ENCODE results near the gene ST7L. TPM values are rescaled to one million over a fixed set of nuclear protein-coding genes. Genes with fewer than 3 reads are reported as not detected.
A peak's percentile ranks its signal among the peaks of the same experiment; 100 is the strongest.

The ST7L gene
- polyA plus RNA-seq, 1 donor from 2014 or later = 7.5 TPM

DNA sequence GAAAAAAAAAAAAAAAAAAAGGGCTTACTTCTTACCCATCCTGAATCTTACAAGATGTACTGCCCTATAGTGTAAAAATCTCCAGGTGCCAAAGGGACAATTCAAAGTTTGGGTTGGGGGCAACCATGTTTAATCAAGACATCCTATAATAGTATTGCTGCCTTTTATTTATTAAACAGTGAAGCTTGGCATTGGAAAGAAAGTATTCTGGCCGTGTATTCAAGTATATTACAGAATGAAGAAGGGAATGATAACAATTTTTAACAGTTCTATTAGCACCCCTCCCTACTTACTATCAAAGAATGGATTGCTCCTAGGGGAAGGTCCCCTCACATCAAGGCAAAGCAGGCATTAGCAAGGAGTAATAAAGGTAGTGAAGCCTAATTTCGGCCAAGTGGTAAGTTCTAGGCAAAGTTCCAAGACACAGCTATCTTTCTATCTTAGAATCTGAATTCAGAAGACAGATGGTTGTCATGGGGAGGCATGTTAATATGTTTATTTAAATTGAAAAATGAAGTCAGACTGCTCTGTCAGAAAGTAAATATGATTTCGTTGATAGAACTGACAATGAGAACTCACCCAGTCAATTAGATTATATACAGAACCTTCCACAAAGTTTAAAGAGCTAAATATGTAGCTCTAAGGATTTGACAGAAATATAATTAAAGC is 24.6 kb downstream of the ST7L start:
- H3K4me1 Mint-ChIP-seq = no peaks in the 10 kb centered on the region
- no peak overlapping the region for H3K4me3 Mint-ChIP-seq
- H3K9me3 Mint-ChIP-seq = peaks cover 0 to 8% (median 3%) of the 10 kb centered on the region in 3 donors
- H3K36me3 Mint-ChIP-seq = peaks cover 12% of the 10 kb centered on the region
- H3K27me3 Mint-ChIP-seq = no peaks in the 10 kb centered on the region
- H3K27ac Mint-ChIP-seq = no peak overlapping the region

GRCh38 chr1:112589766-112590165 is 29.2 kb downstream of the ST7L start:
- H3K36me3 Mint-ChIP-seq = peaks cover 23% of the 10 kb centered on the region
- no peak overlapping the region for H3K4me3 Mint-ChIP-seq
- H3K9me3 Mint-ChIP-seq = peaks cover 3 to 13% (median 3%) of the 10 kb centered on the region in 3 donors
- no peak overlapping the region for H3K27ac Mint-ChIP-seq
- no peaks in the 10 kb centered on the region for H3K27me3 Mint-ChIP-seq
- no peaks in the 10 kb centered on the region for H3K4me1 Mint-ChIP-seq

DNA sequence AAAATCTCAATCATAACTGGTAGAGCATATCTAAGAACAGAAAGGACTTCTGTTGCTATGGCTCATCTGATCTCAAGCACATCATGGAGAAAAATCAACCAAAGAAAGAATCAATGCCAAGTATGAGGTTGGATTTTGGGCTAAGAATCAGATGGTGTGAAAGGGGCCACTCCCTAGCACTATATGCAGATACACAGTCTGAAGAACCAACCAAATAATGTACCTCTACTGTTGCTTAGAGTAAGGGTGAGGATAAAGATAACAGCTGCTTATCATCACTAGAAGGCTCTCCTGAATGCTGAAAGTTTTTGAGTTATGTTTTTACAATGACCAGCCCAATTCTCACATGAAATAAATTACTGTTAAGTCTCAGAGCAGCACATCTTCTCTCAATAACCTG is 35.6 kb downstream of the ST7L start:
- Mint-ChIP-seq H3K9me3 (peaks cover 0 to 3% (median 0%) of the 10 kb centered on the region in 3 donors), H3K36me3 (peaks cover 10% of the 10 kb centered on the region), H3K27ac (no peak overlapping the region), H3K27me3 (no peaks in the 10 kb centered on the region), H3K4me1 (no peaks in the 10 kb centered on the region), H3K4me3 (no peak overlapping the region)

GRCh38 chr1:112581586-112582192 is 37.3 kb downstream of the ST7L start:
- Mint-ChIP-seq H3K4me1 (no peaks in the 10 kb centered on the region), H3K9me3 (no peaks in the 10 kb centered on the region), H3K36me3 (peaks cover under 1% of the 10 kb centered on the region), H3K4me3 (no peak overlapping the region), H3K27ac (no peak overlapping the region), H3K27me3 (no peaks in the 10 kb centered on the region)

DNA sequence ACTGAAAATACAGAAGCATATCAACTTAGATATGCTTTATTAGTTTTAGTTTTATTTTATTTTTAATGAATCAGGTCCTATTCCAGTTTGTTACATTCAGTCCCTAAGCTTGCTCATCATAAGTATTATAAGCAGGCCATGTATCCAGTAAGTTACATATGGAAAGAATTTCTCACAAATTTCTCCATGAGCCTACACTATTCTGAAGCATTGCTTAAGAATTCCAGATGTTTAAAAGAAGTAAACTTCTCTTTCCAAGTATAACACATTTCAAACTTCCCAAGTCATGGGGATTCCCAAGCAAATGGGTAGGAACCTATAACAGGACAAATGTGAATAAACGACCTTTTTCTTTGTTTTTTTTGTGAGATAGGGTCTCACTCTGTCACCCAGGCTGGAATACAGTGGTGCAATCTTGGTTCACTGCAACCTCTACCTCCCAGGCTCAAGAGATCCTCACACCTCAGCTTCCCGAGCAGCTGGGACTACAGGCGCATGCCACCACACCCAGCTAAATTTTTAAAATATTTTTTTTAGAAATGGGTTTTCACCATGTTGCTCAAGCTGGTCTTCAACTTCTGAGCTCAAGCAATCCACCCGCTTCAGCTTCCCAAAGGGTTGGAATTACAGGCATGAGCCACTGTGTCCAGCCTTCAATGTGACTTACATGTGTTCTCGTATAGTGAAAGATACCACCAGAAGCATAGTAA is 39.0 kb downstream of the ST7L start:
- Mint-ChIP-seq H3K27me3 (no peaks in the 10 kb centered on the region), H3K27ac (no peak overlapping the region)

GRCh38 chr1:112576240-112576639 is 42.7 kb downstream of the ST7L start:
- Mint-ChIP-seq H3K4me3 (no peak overlapping the region), H3K36me3 (peaks cover 13% of the 10 kb centered on the region), H3K27ac (no peak overlapping the region), H3K27me3 (no peaks in the 10 kb centered on the region), H3K9me3 (peaks cover 0 to 2% (median 0%) of the 10 kb centered on the region in 3 donors), H3K4me1 (no peaks in the 10 kb centered on the region)

More for the DNA sequence above, 39.0 kb downstream of the ST7L start:
- Mint-ChIP-seq H3K4me3 (no peak overlapping the region), H3K36me3 (peaks cover under 1% of the 10 kb centered on the region), H3K9me3 (peaks cover 0 to 2% (median 0%) of the 10 kb centered on the region in 3 donors), H3K4me1 (no peaks in the 10 kb centered on the region)

DNA sequence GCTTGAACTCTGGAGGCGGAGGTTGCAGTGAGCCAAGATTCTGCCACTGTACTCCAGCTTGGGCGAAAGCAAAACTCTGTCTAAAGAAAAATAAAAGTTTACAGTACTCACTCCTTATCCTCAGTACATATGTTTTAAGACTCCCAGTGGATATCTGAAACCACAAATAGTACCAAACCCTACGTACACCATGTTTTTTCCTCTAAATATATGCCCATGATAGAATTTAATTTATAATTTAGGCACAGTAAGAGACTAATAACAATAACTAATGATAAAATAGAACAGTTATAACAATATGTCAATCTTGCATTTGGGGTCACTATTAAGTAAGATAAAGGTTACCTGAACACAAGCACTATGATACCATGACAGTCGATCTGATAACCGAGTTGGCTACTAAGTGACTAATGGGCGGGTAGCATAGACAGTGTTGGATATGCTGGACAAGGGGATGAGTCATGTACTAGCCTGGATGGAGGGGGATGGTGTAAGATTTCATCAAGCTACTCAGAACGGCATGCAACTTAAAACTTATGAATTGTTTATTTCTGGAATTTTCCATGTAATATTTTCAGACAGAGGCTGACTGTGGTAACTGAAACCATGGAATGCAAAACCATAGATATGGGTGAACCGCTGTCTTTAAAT is 43.7 kb downstream of the ST7L start:
- Mint-ChIP-seq H3K4me3 (no peak overlapping the region), H3K36me3 (peaks cover 16% of the 10 kb centered on the region), H3K27me3 (no peaks in the 10 kb centered on the region), H3K27ac (no peak overlapping the region), H3K4me1 (no peaks in the 10 kb centered on the region), H3K9me3 (peaks cover 0 to 2% (median 0%) of the 10 kb centered on the region in 3 donors)

DNA sequence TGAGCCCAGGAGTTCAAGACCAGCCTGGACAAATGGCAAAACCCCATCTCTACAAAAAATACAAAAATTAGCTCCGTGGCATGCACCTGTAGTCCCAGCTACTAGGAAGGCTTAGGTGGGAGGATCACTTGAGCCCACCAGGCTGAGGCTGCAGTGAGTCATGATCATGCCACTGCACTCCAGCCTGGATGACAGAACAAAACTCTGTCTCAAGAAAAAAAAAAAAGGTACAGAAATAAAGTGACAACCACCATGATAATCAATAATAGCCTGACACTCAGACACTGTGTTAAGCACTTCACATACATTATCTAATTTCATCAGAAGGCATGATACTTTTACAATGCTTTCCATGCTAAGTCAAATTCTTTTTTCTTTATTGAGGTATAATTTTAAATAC is 53.1 kb downstream of the ST7L start:
- H3K36me3 Mint-ChIP-seq = peaks cover 22% of the 10 kb centered on the region
- H3K27me3 Mint-ChIP-seq = no peaks in the 10 kb centered on the region
- H3K27ac Mint-ChIP-seq = peak overlapping the region in 1 of 3 donors; percentile 57
- H3K4me3 Mint-ChIP-seq = no peak overlapping the region
- H3K9me3 Mint-ChIP-seq = peaks cover 0 to 3% (median 2%) of the 10 kb centered on the region in 3 donors
- H3K4me1 Mint-ChIP-seq = no peaks in the 10 kb centered on the region

DNA sequence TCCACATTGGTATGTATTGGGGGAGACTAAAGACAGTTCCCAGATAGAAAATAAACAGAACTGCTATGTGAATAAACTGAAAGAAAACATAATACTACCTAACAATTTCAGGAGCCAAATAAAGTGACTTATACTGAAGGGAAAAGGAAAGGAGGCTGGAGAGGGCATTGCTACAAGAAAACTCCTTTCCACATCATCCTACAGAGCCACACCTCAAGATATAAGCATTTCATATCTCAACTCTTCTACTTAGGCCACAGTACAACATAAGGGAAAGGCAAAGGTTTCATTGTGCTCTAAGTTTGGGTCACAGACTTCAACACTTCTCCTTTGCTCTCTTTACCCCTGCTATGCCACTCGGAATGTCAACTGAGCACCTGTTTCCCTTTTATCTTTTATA is 54.9 kb downstream of the ST7L start:
- Mint-ChIP-seq H3K4me3 (no peak overlapping the region), H3K9me3 (peaks cover 0 to 3% (median 2%) of the 10 kb centered on the region in 3 donors), H3K4me1 (no peaks in the 10 kb centered on the region), H3K27me3 (no peaks in the 10 kb centered on the region), H3K36me3 (peaks cover 16% of the 10 kb centered on the region), H3K27ac (no peak overlapping the region)

DNA sequence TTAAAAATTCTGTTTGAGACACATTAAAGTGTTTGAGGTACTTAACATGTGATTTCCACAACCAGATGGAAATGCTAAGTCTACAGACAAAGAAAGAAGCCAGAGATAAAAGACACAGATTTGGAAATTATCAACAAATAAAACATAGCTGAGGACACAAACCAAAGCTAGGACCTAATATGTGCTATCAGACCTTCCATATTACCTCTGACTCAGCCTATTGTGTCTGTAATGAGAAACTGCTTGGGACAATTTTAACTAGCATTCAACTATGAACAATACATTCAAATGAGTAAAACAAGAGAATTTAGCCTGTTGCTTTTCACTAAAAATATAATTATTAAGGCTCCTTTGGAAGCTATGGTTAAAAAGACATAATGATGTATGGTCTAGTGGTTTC is 55.6 kb downstream of the ST7L start:
- Mint-ChIP-seq H3K4me3 (no peak overlapping the region), H3K27me3 (no peaks in the 10 kb centered on the region), H3K27ac (no peak overlapping the region), H3K4me1 (no peaks in the 10 kb centered on the region), H3K36me3 (peaks cover 15% of the 10 kb centered on the region), H3K9me3 (peaks cover 0 to 3% (median 2%) of the 10 kb centered on the region in 3 donors)

DNA sequence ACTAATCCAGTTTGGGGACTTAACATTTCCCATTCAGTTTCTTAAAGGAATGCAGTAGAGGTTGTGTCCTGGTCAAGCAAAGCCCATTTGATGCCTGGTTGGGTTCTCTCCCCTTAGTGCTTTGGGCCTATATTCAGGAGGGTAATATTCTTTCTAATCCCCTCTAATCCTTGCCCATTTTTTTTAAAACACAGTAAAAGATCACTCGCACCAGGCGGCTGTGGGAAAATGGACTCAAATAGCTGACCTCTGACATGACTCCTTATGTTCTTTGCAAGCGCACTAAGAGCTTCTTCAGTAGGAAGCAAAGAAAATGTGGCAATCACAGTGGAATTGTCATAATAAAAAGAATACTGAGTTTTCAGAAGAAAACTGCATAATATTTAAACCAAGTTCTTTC is 60.3 kb downstream of the ST7L start:
- H3K4me3 Mint-ChIP-seq = no peak overlapping the region
- no peaks in the 10 kb centered on the region for H3K27me3 Mint-ChIP-seq
- no peaks in the 10 kb centered on the region for H3K4me1 Mint-ChIP-seq
- peaks cover 17% of the 10 kb centered on the region for H3K36me3 Mint-ChIP-seq
- no peak overlapping the region for H3K27ac Mint-ChIP-seq
- H3K9me3 Mint-ChIP-seq = no peaks in the 10 kb centered on the region

DNA sequence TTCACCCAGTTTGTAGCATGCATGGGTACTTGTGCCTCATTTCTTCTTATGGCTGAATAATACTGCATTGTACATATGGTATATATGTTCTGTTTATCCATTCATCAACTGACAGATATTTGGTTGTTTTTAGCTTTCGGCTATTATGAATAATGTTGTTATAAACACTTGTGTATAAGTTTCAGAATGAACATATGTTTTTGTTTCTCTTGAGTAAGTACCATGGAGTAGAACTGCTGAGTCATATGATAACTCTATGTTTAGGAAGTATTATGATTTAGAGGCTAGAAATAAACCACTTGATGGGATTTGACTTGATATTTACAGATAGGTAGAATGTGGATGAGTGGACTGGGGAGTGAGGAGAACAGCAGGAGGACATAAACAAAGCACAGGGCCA is 61.6 kb downstream of the ST7L start:
- H3K4me1 Mint-ChIP-seq = no peaks in the 10 kb centered on the region
- no peaks in the 10 kb centered on the region for H3K9me3 Mint-ChIP-seq
- peaks cover 12% of the 10 kb centered on the region for H3K36me3 Mint-ChIP-seq
- no peak overlapping the region for H3K4me3 Mint-ChIP-seq
- no peaks in the 10 kb centered on the region for H3K27me3 Mint-ChIP-seq
- H3K27ac Mint-ChIP-seq = no peak overlapping the region

- H3K27ac Mint-ChIP-seq = no peak overlapping the region
- H3K9me3 Mint-ChIP-seq = no peaks in the 10 kb centered on the region
- H3K36me3 Mint-ChIP-seq = peaks cover 8% of the 10 kb centered on the region
- H3K4me1 Mint-ChIP-seq = no peaks in the 10 kb centered on the region
- no peak overlapping the region for H3K4me3 Mint-ChIP-seq
- no peaks in the 10 kb centered on the region for H3K27me3 Mint-ChIP-seq
Observed at GRCh38 chr1:112554411-112554810, 64.5 kb downstream of the ST7L start.

- H3K4me3 Mint-ChIP-seq = no peak overlapping the region
- H3K36me3 Mint-ChIP-seq = peaks cover 7% of the 10 kb centered on the region
- H3K9me3 Mint-ChIP-seq = no peaks in the 10 kb centered on the region
- H3K27me3 Mint-ChIP-seq = no peaks in the 10 kb centered on the region
- H3K4me1 Mint-ChIP-seq = no peaks in the 10 kb centered on the region
- no peak overlapping the region for H3K27ac Mint-ChIP-seq
Observed at GRCh38 chr1:112549590-112549989, 69.4 kb downstream of the ST7L start.

GRCh38 chr1:112548547-112548946 is 70.4 kb downstream of the ST7L start:
- no peaks in the 10 kb centered on the region for H3K4me1 Mint-ChIP-seq
- H3K27ac Mint-ChIP-seq = no peak overlapping the region
- peaks cover 7% of the 10 kb centered on the region for H3K36me3 Mint-ChIP-seq
- no peak overlapping the region for H3K4me3 Mint-ChIP-seq
- H3K27me3 Mint-ChIP-seq = no peaks in the 10 kb centered on the region
- no peaks in the 10 kb centered on the region for H3K9me3 Mint-ChIP-seq
